ENCODE measurements around the gene MOK.
"Not testable (repeated sequence)": the region's sequence is repeated elsewhere in the genome, so short reads cannot be mapped to it uniquely, and the experiment has no call there.

The MOK gene

DNA sequence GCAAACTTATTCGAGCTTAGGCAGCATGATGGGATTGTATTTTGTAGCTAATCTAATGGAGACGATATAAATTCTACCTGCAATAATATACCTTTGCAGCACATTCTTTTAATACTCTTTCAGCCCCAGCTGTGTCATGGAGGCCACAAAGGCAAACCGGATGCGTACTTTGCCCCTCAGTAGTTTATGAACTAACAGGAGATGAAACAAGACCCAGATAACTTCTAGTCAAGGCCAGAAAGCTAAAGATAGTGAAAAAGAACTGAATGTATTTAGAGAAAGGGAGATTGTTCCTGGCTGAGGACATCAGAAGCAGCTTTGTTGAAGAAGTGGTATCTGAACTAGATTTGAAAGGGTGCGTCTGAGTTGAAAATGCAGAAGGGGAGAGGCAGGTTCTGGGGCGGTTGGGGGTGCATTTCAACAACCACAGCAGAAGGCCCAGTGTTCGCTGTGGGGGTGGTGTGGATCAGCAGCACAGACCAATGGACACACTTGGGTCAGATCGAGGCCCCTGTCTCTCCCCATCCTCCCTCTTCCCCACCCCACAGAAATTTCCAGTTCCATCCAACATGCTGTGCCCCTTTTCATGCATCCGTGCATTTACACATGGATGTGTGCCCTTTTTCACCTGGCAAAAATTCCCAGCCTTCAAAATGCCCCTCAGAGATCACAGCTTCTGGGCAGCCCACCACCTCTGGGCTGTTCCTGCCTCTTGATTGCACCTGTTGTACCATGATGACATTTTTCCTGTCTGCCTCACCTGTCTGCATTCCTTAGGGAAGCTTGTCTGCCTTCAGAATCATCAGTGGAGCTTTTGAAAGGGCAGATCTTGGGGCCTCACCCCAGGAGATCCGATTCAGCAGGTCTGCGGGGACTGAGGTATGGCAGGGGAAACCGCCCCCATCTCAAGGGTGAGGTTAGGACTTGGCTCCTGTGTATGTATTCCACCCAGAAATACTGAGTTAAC, 16.8 kb upstream of the MOK start:
- no peak for DNase-seq

GRCh38 chr14:102320671-102321455, 15.9 kb upstream of the MOK start:
- DNase-seq = no peak

DNA sequence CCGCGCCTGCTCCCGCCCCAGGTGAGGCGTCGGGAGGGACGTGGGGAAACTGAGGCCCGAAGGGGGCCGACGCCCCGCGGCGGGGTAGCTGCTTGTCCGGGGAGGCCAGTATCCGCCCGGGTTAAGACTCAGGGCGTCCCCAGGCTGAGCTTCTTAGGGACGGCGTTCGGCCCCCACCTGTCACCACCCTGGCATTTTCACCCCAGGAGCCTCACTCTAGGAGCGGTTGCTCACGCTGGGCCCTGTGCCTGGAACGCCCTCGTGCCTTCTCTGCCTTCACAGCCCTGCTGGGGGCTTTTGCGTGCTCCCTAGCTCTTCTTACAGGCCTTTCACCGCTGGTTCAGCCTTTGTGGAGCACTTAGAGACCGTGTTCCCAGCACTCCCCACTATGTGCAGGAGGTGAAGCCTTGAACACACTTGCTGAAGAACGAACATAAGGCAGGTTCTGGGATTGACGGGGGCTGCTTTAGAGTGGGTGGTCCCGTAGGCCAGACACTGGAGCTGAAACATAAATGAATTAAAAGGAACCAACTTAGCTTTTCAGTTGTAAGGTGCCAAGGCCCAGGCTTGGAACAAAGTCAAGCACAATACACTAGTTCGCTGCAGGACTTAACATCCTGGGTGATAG, 15.2 kb upstream of the MOK start:
- DNase-seq = peak; percentile 42

DNA sequence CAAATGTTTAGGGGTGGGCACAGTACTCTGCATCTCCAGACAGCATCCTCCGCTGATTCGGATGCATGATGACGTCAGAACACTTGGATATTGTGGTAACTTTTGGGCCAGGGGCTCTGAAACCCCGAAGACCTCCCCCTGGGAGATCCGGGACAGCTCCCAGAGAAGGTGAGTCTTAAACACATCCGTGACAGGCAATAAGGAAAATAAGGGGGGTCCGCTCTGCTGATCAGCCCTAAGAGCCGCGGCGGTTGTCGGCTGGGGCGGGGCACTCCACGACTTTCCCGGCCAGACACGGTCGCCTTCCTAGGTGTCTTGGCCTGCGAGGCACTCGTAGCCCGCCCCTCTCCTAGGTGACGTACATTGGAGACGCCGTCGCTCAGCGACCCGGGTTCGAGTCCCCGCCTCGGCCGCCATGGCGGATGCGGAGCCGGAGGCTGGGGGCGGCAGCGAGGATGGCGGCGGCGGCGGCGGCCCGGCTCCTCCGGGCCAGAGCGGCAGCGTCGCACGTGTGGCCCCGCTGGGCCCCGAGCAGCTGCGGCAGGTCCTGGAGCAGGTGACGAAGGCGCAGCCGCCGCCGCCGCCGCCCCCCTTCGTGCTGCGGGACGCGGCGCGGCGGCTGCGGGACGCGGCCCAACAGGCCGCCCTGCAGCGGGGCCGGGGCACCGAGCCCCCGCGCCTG, 14.5 kb upstream of the MOK start, which contains the start of gene ZNF839:
Gene ZNF839 (plus strand): TSS at position 396 of the 682 bp plus-strand sequence. CDS start 20 bp downstream, at position 416.
- DNase-seq = peak; percentile 96

GRCh38 chr14:102318781-102319276, 13.9 kb upstream of the MOK start:
- no peak for DNase-seq

DNA sequence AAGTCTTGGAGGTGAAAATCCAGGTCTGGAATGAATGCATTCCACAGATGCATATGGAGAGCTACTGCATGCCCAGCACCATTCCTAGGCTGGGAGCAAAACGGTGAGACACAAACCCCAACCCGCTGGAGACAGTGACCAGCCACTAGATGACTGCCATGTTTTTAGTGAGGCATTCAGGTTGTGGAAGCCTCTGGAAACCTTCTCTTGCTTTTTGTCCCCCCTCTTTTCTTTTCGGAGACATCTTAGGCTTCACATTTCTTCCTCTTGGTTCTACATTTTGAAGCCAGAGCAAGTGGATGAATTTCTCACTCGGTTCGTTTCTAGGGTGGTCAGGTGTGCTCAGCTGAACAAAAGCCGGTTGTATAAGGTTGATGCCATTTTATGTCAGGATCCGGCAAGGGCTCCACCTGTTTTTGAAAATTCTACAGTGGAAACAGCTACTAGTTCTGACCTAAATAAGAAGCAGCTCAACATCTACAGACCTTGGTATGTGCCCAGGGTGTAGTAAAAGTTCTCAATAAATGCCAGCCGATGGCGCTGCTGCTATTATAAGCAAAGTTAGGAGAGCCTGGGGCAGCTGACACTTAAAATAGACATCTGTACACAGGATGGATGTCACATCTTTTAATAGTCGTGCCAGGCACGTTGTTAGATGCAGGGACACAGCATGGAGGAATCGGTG, 12.7 kb upstream of the MOK start:
- DNase-seq = no peak

- peak; percentile 94 for DNase-seq
Measured at GRCh38 chr14:102316743-102317563, 12.0 kb upstream of the MOK start.

GRCh38 chr14:102316338-102316742, 11.4 kb upstream of the MOK start:
- peak; percentile 28 for DNase-seq

- no peak for DNase-seq
Measured at GRCh38 chr14:102315121-102315520, 10.2 kb upstream of the MOK start.

DNA sequence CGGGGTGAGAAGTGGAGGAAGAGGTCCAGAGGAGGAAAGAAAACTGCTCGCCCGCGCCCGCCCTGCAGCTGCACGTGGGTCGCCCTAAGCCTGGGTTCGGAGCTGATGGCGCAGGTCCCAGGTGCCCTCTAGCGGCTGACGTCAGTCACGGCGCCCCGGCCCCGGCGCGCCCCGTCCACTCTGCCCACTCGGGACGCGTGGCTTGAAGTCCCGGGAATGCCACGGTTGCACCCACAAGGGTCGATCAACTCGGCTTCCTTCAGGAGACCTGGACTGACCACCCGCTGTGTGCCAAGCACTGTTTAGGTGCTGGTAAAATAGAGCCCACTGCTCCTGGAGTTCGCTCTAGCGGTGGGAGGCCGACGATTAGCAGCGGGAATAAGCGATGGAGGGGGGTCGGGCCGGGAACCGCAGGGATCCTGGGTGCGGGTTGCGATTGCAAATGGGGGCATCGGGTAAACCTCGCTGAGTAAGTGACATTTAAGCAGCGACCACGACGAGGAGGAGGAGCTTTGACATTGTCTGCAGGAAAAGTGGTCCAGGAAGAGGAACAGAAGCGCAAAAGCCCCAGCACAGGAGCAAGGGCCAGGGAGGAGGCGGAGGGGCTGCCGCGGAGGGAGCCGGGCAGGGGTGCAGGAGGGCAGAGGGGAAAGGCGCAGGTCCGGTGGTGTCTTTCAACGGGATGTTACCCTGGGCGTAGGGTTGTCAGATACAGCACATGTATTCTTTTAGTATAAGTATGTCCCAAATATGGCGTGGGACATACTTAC, 9.5 kb upstream of the MOK start:
- DNase-seq = peak; percentile 83

DNA sequence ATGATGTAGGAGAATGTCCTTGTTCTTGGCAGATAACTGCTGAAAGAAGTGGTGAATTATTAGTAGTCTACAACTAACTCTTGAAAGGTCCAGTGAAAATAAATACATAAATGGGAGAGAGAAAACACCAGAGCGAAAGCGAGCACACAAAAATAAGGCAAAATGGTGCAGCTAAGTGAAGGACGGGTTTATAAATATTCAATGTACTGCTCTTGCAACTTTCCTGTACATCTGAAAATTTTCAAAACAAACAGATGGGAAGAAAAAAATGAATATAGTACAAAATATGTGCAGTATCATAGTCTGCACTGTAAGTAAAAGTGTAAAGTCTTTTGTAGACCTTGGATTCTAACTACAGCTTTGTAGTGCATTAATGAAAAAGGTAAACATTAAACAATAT, 1.3 kb downstream of the MOK start:
- DNase-seq = no peak

DNA sequence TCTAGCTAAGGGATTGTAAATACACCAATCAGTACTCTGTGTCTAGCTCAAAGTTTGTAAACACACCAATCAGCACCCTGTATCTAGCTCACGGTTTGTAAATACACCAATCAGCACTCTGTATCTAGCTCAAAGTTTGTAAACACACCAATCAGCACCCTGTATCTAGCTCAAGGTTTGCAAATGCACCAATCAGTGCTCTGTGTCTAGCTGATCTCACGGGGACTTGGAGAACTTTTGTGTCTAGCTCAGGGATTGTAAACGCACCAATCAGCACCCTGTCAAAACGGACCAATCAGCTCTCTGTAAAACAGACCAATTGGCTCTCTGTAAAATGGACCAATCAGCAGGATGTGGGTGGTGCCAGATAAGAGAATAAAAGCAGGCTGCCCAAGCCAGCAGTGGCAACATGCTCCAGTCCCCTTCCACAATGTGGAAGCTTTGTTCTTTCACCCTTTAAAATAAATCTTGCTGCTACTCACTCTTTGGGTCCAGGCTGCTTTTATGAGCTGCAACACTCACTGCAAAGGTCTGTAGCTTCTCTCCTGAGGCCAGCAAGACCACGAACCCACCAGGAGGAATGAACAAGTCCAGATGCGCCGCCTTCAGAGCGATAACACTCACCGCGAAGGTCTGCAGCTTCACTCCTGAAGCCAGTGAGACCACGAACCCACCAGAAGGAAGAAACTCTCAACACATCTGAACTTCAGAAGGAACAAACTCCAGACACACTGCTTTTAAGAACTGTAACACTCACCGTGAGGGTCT, 6.5 kb downstream of the MOK start:
- DNase-seq = not testable (repeated sequence)

DNA sequence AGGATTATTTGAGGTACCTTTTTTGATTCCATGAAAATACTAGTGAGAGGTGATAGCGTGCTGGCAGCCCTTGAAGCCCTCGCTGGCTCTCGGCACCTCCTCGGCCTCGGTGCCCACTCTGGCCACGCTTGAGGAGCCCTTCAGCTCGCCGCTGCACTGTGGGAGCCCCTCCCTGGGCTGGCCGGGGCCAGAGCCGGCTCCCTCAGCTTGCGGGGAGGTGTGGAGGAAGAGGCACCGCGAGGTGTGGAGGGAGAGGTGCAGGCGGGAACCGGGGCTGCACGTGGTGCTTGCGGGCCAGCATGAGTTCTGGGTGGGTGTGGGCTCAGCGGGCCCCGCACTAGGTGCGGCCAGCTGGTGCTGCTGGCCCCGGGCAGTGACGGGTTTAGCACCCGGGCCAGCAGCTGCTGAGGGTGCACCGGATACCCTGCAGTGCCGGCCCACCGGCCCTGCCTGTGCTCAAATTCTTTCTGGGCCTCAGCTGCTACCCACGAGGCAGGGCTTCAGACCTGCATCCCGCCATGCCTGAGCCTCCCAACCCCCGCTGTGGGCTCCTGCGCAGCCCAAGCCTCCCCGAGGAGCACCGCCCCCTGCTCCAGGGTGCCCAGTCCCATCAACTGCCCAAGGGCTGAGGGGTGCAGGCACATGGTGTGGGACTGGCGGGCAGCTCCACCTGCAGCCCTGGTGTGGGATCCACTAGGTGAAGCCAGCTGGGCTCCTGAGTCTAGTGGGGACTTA, 7.4 kb downstream of the MOK start:
- DNase-seq = no peak

DNA sequence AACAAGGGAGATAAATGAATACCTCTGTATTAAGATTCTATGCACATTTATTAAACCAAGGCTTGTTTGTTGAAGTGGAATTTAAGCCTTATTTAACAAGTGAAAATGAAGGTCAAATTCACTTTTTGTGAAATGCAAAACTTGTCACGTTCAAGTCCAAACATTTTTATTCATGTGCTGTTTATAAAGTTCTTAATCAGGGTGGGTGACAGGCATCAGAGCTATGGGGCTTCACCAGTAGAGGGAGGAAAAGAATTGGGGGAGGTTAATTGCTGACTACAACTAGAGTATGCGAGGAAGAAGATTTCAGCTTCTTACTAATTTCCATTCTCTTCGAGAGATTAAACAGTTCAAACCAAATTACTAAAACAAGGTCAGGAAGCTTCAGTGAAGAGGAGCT, 9.7 kb downstream of the MOK start:
- DNase-seq = no peak

DNA sequence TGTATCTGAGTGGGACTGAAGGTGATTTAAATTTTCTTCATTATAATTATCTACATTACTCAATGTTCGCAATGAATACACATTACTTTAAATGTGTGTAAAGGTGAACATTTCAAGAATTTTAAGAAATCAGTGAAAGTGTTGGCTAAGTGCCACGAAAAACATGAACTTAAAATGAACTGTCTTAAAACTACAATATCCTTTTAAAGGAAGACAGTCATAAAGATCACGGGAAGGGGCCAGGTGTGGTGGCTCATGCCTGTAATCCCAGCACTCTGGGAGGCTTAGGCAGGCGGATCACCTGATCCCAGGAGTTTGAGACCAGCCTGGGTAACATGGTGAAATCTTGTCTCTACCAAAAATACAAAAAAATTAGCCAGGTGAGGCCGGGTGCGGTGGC, 11.2 kb downstream of the MOK start:
- DNase-seq = no peak

GRCh38 chr14:102292441-102292840, 12.5 kb downstream of the MOK start:
- DNase-seq = no peak

DNA sequence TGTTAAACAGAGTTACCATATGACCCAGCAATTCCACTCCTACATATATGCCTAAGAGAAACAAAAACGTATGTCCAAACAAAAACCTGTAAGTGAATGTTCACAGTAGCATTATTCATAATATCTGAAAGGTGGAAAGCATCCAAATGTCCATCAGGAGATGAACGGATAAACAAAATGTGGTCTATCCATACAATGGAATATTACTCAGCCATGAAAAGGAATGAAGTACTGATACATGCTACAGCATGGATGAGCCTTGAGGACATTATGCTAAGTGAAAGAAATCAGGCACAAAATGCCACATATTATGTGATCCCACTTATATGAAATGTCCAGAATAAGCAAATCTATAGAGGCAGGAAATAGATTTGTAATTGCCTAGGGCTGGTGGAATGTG, 16.8 kb downstream of the MOK start:
- no peak for DNase-seq

GRCh38 chr14:102285106-102285505, 19.9 kb downstream of the MOK start:
- no peak for DNase-seq
